Sigmoid colon (tissue), 7 donors: ENCODE results near the gene RGMB. TPM values are rescaled to one million over a fixed set of nuclear protein-coding genes. Genes with fewer than 3 reads are reported as not detected.

Experiments used
- DNase-seq: peaks from one replicate; pipeline ENCODE4 v3.0.0-alpha.2; 2019
- H3K27ac ChIP-seq, 4 donors: fragments of 200-600 bp; sonication (generic); one replicate each; pipeline ENCODE4 v1.5.1; 2016 to 2019; ENCODE audit warnings: mild to moderate bottlenecking in 1 of 4
- H3K27me3 ChIP-seq, 3 donors: fragments of 200-600 bp; sonication (generic); one replicate each; pipeline ENCODE4 v1.5.1; 2019; ENCODE audit warnings: mild to moderate bottlenecking in 1 of 3
- H3K36me3 ChIP-seq, 4 donors: fragments of 200-600 bp; sonication (generic); one replicate each; pipeline ENCODE4 v1.5.1; 2016 to 2019
- H3K4me1 ChIP-seq, 4 donors: fragments of 200-600 bp; sonication (generic); one replicate each; pipeline ENCODE4 v1.5.1; 2017 to 2019
- H3K4me3 ChIP-seq, 4 donors: fragments of 200-600 bp; sonication (generic); one replicate each; pipeline ENCODE4 v1.5.1; 2017 to 2019; ENCODE audit warnings: mild to moderate bottlenecking in 2 of 4, moderate library complexity in 1 of 4
- H3K9me3 ChIP-seq, 4 donors: fragments of 200-600 bp in 3 of 4; sonication (generic) in 3 of 4; one replicate each; pipeline versions ENCODE4 v1.5.1 to v1.6.1; 2013 to 2019
- EP300 ChIP-seq, 4 donors: sonication (generic); formaldehyde crosslinking; IDR thresholded peaks; one replicate each; pipeline ENCODE4 v1.6.1; 2017; ENCODE audit warnings: antibody characterized with exemption in 4 of 4
- POLR2A ChIP-seq, 2 donors: fragments of 450-650 bp; IDR thresholded peaks; one replicate each; pipeline ENCODE4 v1.6.1; 2016; ENCODE audit warnings: antibody characterized with exemption in 2 of 2, mild to moderate bottlenecking in 2 of 2, moderate library complexity in 2 of 2
- POLR2AphosphoS5 ChIP-seq, 4 donors: sonication (generic); formaldehyde crosslinking; IDR thresholded peaks; one replicate each; pipeline ENCODE4 v1.6.1; 2017; ENCODE audit warnings: antibody characterized with exemption in 4 of 4
- WGBS, 2 donors: extraction: QIAGEN DNeasy Blood & Tissue Kit; methylation state at CpG; one replicate each; pipeline ENCODE4 v1.1.7; 2013; 5-methylcytosine and 5-hydroxymethylcytosine counted together
- intact Hi-C: fragments of 100-400 bp; cut with DNase I; formaldehyde crosslinking; loops from one replicate; pipeline ENCODE4 v1.15.1; 2023
- polyA plus RNA-seq, 3 donors: library from polyadenylated mRNA; stranded (reverse); fragments of 200-250 nt; gene quantifications; one replicate each; pipeline ENCODE4 v1.2.3, GENCODE V29; 2013
- total RNA-seq, 4 donors: library from RNA; depleted of rRNA; stranded (reverse); fragments of >200 nt; gene quantifications; one replicate each; pipeline ENCODE4 v1.1.0, GENCODE V29; 2016
- TF ChIP-seq, protein P1 (sequence below), 4 experiments: fragments of 450-650 bp in 3 of 4; fragments of 200-600 bp in 1 of 4; IDR thresholded peaks; one replicate each; pipeline ENCODE4 v1.5.1; 2016 to 2019; ENCODE audit warnings: antibody characterized with exemption in 4 of 4, mild to moderate bottlenecking in 3 of 4, moderate library complexity in 2 of 4
- donor health status: healthy with polysubstance abuse.
- donor health status: Bipolar disorder and iron deficiency.
- donor health status: healthy.

The RGMB gene
- total and polyA plus RNA-seq, 7 donors, result 3.7 to 32.1 (median 25.0) TPM

DNA sequence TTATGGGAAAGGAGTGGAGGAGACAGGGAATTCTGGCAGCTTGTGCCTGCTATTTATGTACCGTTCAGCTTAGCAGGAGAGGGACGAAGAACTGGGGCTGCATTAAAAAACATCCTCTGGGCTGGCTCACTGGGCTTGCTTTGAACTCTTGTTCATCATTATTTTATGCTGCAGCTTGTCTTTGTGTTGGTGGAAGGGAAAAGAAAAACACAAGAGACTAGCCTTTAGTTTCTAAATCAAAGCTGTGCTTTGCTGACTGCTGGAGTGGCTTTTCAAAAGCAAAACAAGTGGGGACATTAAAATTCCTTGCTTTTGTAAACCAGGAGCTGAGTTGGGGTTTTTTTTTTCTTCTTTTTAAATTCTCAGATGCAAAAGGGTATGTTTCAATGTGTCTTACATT, 5.9 kb upstream of the RGMB start:
- TF ChIP-seq, protein P1, sequence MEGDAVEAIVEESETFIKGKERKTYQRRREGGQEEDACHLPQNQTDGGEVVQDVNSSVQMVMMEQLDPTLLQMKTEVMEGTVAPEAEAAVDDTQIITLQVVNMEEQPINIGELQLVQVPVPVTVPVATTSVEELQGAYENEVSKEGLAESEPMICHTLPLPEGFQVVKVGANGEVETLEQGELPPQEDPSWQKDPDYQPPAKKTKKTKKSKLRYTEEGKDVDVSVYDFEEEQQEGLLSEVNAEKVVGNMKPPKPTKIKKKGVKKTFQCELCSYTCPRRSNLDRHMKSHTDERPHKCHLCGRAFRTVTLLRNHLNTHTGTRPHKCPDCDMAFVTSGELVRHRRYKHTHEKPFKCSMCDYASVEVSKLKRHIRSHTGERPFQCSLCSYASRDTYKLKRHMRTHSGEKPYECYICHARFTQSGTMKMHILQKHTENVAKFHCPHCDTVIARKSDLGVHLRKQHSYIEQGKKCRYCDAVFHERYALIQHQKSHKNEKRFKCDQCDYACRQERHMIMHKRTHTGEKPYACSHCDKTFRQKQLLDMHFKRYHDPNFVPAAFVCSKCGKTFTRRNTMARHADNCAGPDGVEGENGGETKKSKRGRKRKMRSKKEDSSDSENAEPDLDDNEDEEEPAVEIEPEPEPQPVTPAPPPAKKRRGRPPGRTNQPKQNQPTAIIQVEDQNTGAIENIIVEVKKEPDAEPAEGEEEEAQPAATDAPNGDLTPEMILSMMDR (IDR thresholded peaks at IDR 0.05), result no peak
- TF ChIP-seq EP300 (IDR thresholded peaks at IDR 0.05) (no peak), POLR2AphosphoS5 (IDR thresholded peaks at IDR 0.05) (no peak), POLR2A (IDR thresholded peaks at IDR 0.05) (no peak)
- Histone ChIP-seq H3K36me3 (no peaks in the 10 kb centered on the region), H3K4me3 (peak overlapping the region in 1 of 4 donors; percentile 61), H3K4me1 (peaks cover 0 to 29% (median 13%) of the 10 kb centered on the region in 4 donors), H3K27me3 (no peaks in the 10 kb centered on the region), H3K9me3 (no peaks in the 10 kb centered on the region), H3K27ac (peak overlapping the region in 1 of 4 donors; percentile 95)
- intact Hi-C loops, result loop anchor here (10.0 kb wide), 1 partner anchor 313 kb away; no protein-coding TSS in a partner anchor
- 7 to 48% methylated on average over 2 of the region's 2 CpGs for WGBS, 2 donors
- no peak for DNase-seq

DNA sequence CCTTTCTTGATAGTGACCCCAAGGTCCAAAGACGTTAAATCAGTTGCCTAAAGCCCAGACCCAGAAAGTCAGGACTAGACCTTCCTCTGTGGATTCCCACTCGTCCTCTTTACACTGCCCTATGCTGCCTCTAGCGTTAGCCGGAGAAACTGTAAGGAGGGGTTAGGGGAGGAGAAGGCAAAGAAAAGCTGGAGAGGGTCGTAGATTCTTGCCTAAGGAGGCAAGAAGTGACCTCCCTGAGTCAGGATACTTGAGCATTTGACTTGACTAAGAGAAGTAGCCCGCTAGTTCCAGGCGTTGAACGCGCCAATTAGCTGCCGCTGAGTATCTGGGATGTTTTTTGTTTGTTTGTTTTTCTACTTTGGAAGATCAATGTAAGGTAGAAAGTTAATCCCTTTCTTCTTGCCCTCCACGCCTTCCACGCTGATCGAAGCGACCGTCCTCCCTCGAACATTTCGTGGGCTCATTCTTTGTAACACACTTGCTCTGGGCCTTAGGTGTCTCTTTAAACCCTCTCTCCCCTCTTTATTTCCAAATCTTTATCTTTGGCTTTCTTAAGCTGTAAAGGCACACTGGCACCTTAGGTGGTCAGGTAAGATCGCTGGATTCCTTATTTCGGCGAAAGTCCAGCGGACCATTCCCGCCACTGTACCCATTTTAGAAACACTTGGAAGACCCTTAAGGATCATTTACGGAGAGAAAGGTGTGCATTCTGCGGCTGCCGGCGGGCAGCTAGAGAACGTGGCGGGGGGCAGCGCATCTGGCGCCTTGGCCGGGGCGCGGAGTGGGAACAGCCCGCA, 5.1 kb upstream of the RGMB start:
- Histone ChIP-seq H3K4me1 (peaks cover 0 to 32% (median 16%) of the 10 kb centered on the region in 4 donors), H3K9me3 (no peaks in the 10 kb centered on the region), H3K27ac (peak overlapping the region; percentile 79 to 97 (median 92)), H3K4me3 (peak overlapping the region; percentile 54 to 63 (median 60)), H3K27me3 (no peaks in the 10 kb centered on the region), H3K36me3 (no peaks in the 10 kb centered on the region)
- intact Hi-C loops, result loop anchor here (10.0 kb wide), 1 partner anchor 314 kb away; no protein-coding TSS in a partner anchor
- TF ChIP-seq, protein P1 (IDR thresholded peaks at IDR 0.05), result peak; percentile 66 to 85 (median 81)
- no peak for TF ChIP-seq POLR2A (IDR thresholded peaks at IDR 0.05)
- DNase-seq, result no peak
- 1% methylated on average over 34 of the region's 34 CpGs for WGBS, 2 donors

GRCh38 chr5:98768960-98769209, 4.6 kb upstream of the RGMB start:
- Histone ChIP-seq H3K9me3 (no peaks in the 10 kb centered on the region), H3K36me3 (no peaks in the 10 kb centered on the region), H3K27ac (peak overlapping the region; percentile 79 to 97 (median 92)), H3K27me3 (no peaks in the 10 kb centered on the region), H3K4me1 (peaks cover 0 to 32% (median 16%) of the 10 kb centered on the region in 4 donors), H3K4me3 (peak overlapping the region; percentile 54 to 63 (median 60))
- 1% methylated on average over 31 of the region's 31 CpGs for WGBS, 2 donors
- TF ChIP-seq POLR2A (IDR thresholded peaks at IDR 0.05) (no peak), EP300 (IDR thresholded peaks at IDR 0.05) (no peak), POLR2AphosphoS5 (IDR thresholded peaks at IDR 0.05) (no peak)
- TF ChIP-seq, protein P1 (IDR thresholded peaks at IDR 0.05), result no peak
- DNase-seq, result no peak
- intact Hi-C loops, result loop anchor here (10.0 kb wide), 1 partner anchor 314 kb away; no protein-coding TSS in a partner anchor

DNA sequence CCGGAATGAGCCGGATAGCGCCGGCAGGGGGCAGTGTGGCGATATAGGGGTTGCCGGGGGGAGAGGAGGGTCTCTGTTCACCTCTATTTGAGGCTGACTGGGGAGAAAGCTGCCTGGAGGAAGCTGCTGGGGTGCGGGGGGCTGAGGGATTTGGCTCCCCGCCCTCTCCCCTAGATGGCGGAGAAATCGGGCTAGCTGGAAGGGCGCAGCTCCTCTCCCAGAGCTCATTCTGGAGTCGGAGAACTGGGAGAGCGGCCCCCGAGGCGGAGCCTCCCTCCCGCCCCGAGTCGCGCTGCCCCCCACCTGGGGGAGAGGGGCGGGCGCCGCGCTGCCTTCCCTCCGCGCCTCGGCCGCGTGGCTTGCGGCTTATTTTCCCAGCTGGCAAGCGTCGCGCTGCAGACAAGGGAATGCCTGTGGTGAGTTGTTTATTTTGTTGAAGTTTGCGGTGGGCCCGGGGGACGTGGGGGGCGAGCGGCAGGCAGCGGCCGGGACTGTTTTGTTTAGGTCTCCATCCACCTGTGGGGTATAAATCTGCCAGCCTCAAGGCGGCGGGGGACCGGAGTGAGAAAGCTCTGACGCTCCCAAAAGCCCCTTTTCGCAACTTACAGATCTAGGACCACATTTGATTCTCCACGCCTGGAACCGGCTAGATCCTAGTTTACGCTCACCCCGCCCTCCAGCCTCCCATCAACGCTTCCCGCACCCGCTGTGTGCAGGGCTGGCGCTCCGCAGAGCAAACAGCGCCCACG, 4.1 kb upstream of the RGMB start:
- H3K27ac ChIP-seq, result peak overlapping the region; percentile 79 to 97 (median 92)
- peak; percentile 76 for DNase-seq
- no peaks in the 10 kb centered on the region for H3K27me3 ChIP-seq
- WGBS, 2 donors, result 1% methylated on average over 55 of the region's 55 CpGs
- H3K4me1 ChIP-seq, result peaks cover 0 to 32% (median 16%) of the 10 kb centered on the region in 4 donors
- TF ChIP-seq, protein P1 (IDR thresholded peaks at IDR 0.05), result peak in 3 of 4 experiments; percentile 39 to 59 (median 44)
- TF ChIP-seq POLR2A (IDR thresholded peaks at IDR 0.05) (no peak), POLR2AphosphoS5 (IDR thresholded peaks at IDR 0.05) (no peak), EP300 (IDR thresholded peaks at IDR 0.05) (no peak)
- H3K36me3 ChIP-seq, result no peaks in the 10 kb centered on the region
- intact Hi-C loops, result loop anchor here (10.0 kb wide), 1 partner anchor 315 kb away; no protein-coding TSS in a partner anchor
- H3K9me3 ChIP-seq, result no peaks in the 10 kb centered on the region
- H3K4me3 ChIP-seq, result peak overlapping the region; percentile 54 to 63 (median 60)
